A549 (cell line): ENCODE measurements around the gene ENTPD7.

Source experiments
- CEBPB ChIP-seq, 2 experiments: fragments of >200 bp in 1 of 2; sonication (Bioruptor Twin) in 1 of 2; formaldehyde crosslinking in 1 of 2; IDR thresholded peaks; 2 replicates each; pipeline ENCODE4 v1.6.1; 2012 to 2016
- CTCF ChIP-seq: fragments of >200 bp; sonication (Bioruptor Twin); formaldehyde crosslinking; IDR thresholded peaks from 3 replicates; pipeline ENCODE4 v1.5.1; 2016
- POLR2A ChIP-seq: IDR thresholded peaks from 2 replicates; pipeline ENCODE4 v1.6.1; 2012; ENCODE audit warnings: mild to moderate bottlenecking, low read length

DNA sequence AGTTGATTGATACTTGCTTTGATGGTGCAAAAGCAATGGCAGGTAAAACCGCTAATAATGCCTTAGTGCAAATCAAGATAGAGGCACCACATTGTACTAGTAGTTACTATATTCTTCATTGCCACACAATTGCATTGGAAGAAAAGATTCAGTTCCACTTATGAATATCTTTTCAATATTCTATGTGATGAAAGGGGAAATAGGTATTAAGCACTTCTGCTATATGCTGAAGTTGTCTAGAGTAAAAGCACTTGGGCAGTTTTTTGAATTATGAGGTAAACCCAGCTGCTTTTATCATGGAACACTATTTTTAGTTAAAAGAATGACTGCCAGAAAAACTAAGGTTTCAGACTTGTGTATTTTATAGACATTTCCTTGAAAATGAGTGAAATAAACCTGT lies 15.5 kb downstream of the ENTPD7 start:
- no peak for TF ChIP-seq POLR2A
- TF ChIP-seq CEBPB (IDR thresholded peaks at IDR 0.05), result no peak
- no peak for TF ChIP-seq CTCF
